ENCODE results near the gene TRERF1.

DNA sequence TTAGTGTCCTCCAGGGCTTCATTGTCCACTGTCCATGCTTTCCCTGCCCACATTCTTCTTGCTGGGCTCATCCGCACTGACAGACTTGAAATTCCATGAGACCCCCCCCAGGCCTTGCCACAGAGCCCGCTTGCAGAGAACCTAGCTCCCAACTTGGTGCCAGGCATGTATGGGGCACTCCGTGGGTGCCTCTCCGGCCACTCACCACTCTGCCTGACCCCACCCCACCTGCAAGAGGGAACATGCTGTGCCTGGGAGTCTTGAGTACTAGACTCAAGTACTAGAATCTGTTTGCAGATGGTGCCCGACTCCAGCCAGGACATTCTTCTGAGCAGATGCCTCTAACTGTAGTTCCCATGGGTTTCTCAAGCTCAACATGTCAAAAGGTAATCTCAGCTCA is 47.9 kb downstream of the TRERF1 start:
- TF ChIP-seq, protein P1, sequence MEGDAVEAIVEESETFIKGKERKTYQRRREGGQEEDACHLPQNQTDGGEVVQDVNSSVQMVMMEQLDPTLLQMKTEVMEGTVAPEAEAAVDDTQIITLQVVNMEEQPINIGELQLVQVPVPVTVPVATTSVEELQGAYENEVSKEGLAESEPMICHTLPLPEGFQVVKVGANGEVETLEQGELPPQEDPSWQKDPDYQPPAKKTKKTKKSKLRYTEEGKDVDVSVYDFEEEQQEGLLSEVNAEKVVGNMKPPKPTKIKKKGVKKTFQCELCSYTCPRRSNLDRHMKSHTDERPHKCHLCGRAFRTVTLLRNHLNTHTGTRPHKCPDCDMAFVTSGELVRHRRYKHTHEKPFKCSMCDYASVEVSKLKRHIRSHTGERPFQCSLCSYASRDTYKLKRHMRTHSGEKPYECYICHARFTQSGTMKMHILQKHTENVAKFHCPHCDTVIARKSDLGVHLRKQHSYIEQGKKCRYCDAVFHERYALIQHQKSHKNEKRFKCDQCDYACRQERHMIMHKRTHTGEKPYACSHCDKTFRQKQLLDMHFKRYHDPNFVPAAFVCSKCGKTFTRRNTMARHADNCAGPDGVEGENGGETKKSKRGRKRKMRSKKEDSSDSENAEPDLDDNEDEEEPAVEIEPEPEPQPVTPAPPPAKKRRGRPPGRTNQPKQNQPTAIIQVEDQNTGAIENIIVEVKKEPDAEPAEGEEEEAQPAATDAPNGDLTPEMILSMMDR (IDR thresholded peaks at IDR 0.05; ENCODE audit: poor library complexity): no peak
- TF ChIP-seq EZH2 (IDR thresholded peaks at IDR 0.05; ENCODE audit: borderline replicate concordance) (no peak), EZH2phosphoT487 (IDR thresholded peaks at IDR 0.05; ENCODE audit: low read depth, severe bottlenecking, unreplicated experiment) (no peak)
